Type B pancreatic cell (in vitro differentiated cells): ENCODE measurements around the gene OTUD6A. TPM values are rescaled to one million over a fixed set of nuclear protein-coding genes. Genes with fewer than 3 reads are reported as not detected.
"Not testable (repeated sequence)": the region's sequence is repeated elsewhere in the genome, so short reads cannot be mapped to it uniquely, and the experiment has no call there.

Source experiments
- DNase-seq: peaks from one replicate; pipeline ENCODE4 v3.0.0; 2021; ENCODE audit warnings: mixed read lengths; ENCODE audit not compliant: unreplicated experiment; ENCODE audit errors: extremely low spot score
- H3K27ac Mint-ChIP-seq: 2 replicates; pipeline ENCODE4 v1.8.0; 2021; ENCODE audit warnings: mild to moderate bottlenecking, mixed read lengths
- H3K27me3 Mint-ChIP-seq: 2 replicates; pipeline ENCODE4 v1.8.0; 2021; ENCODE audit warnings: mixed read lengths
- H3K36me3 Mint-ChIP-seq: 2 replicates; pipeline ENCODE4 v1.8.0; 2021; ENCODE audit warnings: mixed read lengths
- H3K4me1 Mint-ChIP-seq: one replicate; pipeline ENCODE4 v1.8.0; 2021; ENCODE audit warnings: mixed read lengths; ENCODE audit not compliant: unreplicated experiment
- H3K4me3 Mint-ChIP-seq: 2 replicates; pipeline ENCODE4 v1.8.0; 2021; ENCODE audit warnings: mild to moderate bottlenecking, mixed read lengths
- H3K9me3 Mint-ChIP-seq: 2 replicates; pipeline ENCODE4 v1.8.0; 2021; ENCODE audit warnings: mixed read lengths
- CTCF ChIP-seq: fragments of 200-600 bp; sonication (generic); conservative IDR thresholded peaks from 2 replicates; pipeline ENCODE4 v1.5.0; 2021; ENCODE audit warnings: antibody characterized with exemption, mild to moderate bottlenecking
- microRNA-seq: library from miRNA; unstranded; fragments of <30 nt; microRNA quantifications from one replicate; pipeline ENCODE4, GENCODE V29; 2020
- total RNA-seq: library from RNA; stranded (reverse); gene quantifications from 2 replicates; pipeline ENCODE4 v1.2.1, GENCODE V29; 2021; ENCODE audit warnings: low replicate concordance

OTUD6A gene
- total RNA-seq, 1 donor from 2014 or later, result not detected

- H3K36me3 Mint-ChIP-seq, result no peaks in the 10 kb centered on the region
- no peak overlapping the region for H3K4me3 Mint-ChIP-seq
- H3K27me3 Mint-ChIP-seq, result no peaks in the 10 kb centered on the region
- no peaks in the 10 kb centered on the region for H3K4me1 Mint-ChIP-seq
- H3K27ac Mint-ChIP-seq, result no peak overlapping the region
- no peak for DNase-seq
- no peak for TF ChIP-seq CTCF
- no peaks in the 10 kb centered on the region for H3K9me3 Mint-ChIP-seq
These were observed 43.0 kb downstream of the OTUD6A start for GRCh38 chrX:70105229-70105628.

GRCh38 chrX:70111436-70112026 is 49.3 kb downstream of the OTUD6A start:
- H3K4me3 Mint-ChIP-seq, H3K4me1 Mint-ChIP-seq, H3K27ac Mint-ChIP-seq, H3K36me3 Mint-ChIP-seq, DNase-seq, H3K27me3 Mint-ChIP-seq, H3K9me3 Mint-ChIP-seq: not testable (repeated sequence)

Small RNA genes lying within 50 kb of the gene (microRNA-seq; reads per million reads assigned to microRNA genes)
- 6.3 reads per million, percentile 24 among the genes with 10 or more reads in this experiment for gene MIR676

Other genes with a start within 250 kb of the OTUD6A start
- gene AWAT2, start 12.5 kb upstream of the OTUD6A start, total RNA-seq, result not detected in 2 replicates
- gene IGBP1, start 71.0 kb downstream of the OTUD6A start, total RNA-seq, result 60.3 and 60.4 TPM in 2 replicates
- not detected in 2 replicates for gene DGAT2L6, start 115.0 kb downstream of the OTUD6A start, total RNA-seq
- not detected in 2 replicates for gene AWAT1, start 172.2 kb downstream of the OTUD6A start, total RNA-seq
- gene P2RY4, start 197.7 kb downstream of the OTUD6A start, total RNA-seq, result not detected in 2 replicates
- not detected in 2 replicates for gene ARR3, start 205.9 kb downstream of the OTUD6A start, total RNA-seq
- gene RAB41, start 219.7 kb downstream of the OTUD6A start, total RNA-seq, result not detected in 2 replicates
- gene PDZD11, start 227.5 kb downstream of the OTUD6A start, total RNA-seq, result 41.5 and 44.0 TPM in 2 replicates
- 8.6 and 29.8 TPM in 2 replicates for gene KIF4A, start 227.6 kb downstream of the OTUD6A start, total RNA-seq